Measurements from ENCODE around the gene FLNA. TPM values are rescaled to one million over a fixed set of nuclear protein-coding genes. Genes with fewer than 3 reads are reported as not detected.

The FLNA gene
- total and polyA plus RNA-seq, 2 of the 13 experiments (the other 11 are each of a cell fraction or from before 2014, with no cell fraction given), result 83.4 to 174 TPM

GRCh38 chrX:154315416-154315815 is 59.0 kb downstream of the FLNA start:
- intact Hi-C loops (cut with micrococcal nuclease; ENCODE audit: unreplicated experiment) (no loop called here), in situ Hi-C loops (cut with HindIII; ENCODE audit: extremely low pct_ligation_motif_present, low pct_unique_long_range_greater_than_20kb) (no loop called here)
- H2AFZ ChIP-seq (ENCODE audit: low read length), result no peak overlapping the region
- H3K9ac ChIP-seq (ENCODE audit: insufficient read depth, low read depth, low read length), result no peak overlapping the region
- H3K4me2 ChIP-seq (ENCODE audit: low read depth, low read length), result no peak overlapping the region
- BruUV-seq (replicated peaks), result no TSS peak
- H3K4me3 ChIP-seq (replicated peaks in 1 of 3; ENCODE audit: insufficient read depth in 1 of 3, low read depth in 2 of 3, low read length in 3 of 3), result no peak overlapping the region
- ATAC-seq (no peak), DNase-seq (ENCODE audit: low spot score) (no peak), FAIRE-seq (no peak)
- no peak for TF ChIP-seq U2AF1 (optimal IDR thresholded peaks at IDR 0.05; ENCODE audit: low read depth, low read length)
- TF ChIP-seq PRPF4 (IDR thresholded peaks at IDR 0.05; ENCODE audit: low read depth, low read length, poor library complexity, severe bottlenecking), result no peak
- no peak for TF ChIP-seq PPARG (CRISPR knock-in tag; conservative IDR thresholded peaks at IDR 0.05)
- no peak for TF ChIP-seq MATR3 (CRISPR knock-in tag; IDR thresholded peaks at IDR 0.05)
- no peak for TF ChIP-seq ZNF616 (CRISPR knock-in tag; IDR thresholded peaks at IDR 0.05; ENCODE audit: low read depth)
- TF ChIP-seq ZNF549 (CRISPR knock-in tag; IDR thresholded peaks at IDR 0.05), result no peak
- TF ChIP-seq TFDP1 (CRISPR knock-in tag; IDR thresholded peaks at IDR 0.05; ENCODE audit: borderline replicate concordance), result no peak
- TF ChIP-seq ZNF713 (CRISPR knock-in tag; IDR thresholded peaks at IDR 0.05), result no peak
- no peak for TF ChIP-seq ZNF781 (CRISPR knock-in tag; IDR thresholded peaks at IDR 0.05; ENCODE audit: borderline replicate concordance, not compliant biosample characterization)
- ChIA-PET POLR2A (no interaction called here), CTCF (ENCODE audit: low intra/inter-chr PET ratio, low total read pairs) (no interaction called here)
- H4K20me1 ChIP-seq (ENCODE audit: insufficient read depth, low read length), result no peaks in the 10 kb centered on the region
- H3K27me3 ChIP-seq (ENCODE audit: control insufficient read depth in 1 of 2, insufficient read depth in 2 of 2, low read length in 2 of 2), result no peaks in the 10 kb centered on the region
- no CpG with 5 or more reads among the region's 3 CpGs for WGBS (ENCODE audit: low lambda C conversion rate)
- H3K9me3 ChIP-seq (ENCODE audit: low read length), result no peaks in the 10 kb centered on the region
- no peak overlapping the region for H3K27ac ChIP-seq (ENCODE audit: extremely low read length, insufficient read depth, low read length)
- H3K36me3 ChIP-seq (replicated peaks in 1 of 2; ENCODE audit: control insufficient read depth in 1 of 2, insufficient read depth in 2 of 2, low read length in 2 of 2), result no peaks in the 10 kb centered on the region
- peaks cover 11% of the 10 kb centered on the region for H3K4me1 ChIP-seq (ENCODE audit: insufficient read depth, low read length)
- H3K79me2 ChIP-seq (ENCODE audit: insufficient read depth, low read length), result no peaks in the 10 kb centered on the region

- H3K4me3 ChIP-seq (replicated peaks in 1 of 3; ENCODE audit: insufficient read depth in 1 of 3, low read depth in 2 of 3, low read length in 3 of 3), result no peak overlapping the region
- H3K4me2 ChIP-seq (ENCODE audit: low read depth, low read length), result 0 out of 2 replicates have a peak overlapping the region, but pooled peaks have one; percentile 27
- intact Hi-C loops (cut with micrococcal nuclease; ENCODE audit: unreplicated experiment), result no loop called here
- no peak for DNase-seq (ENCODE audit: low spot score)
- BruUV-seq (replicated peaks), result no TSS peak
- no peak for ATAC-seq
- H3K36me3 ChIP-seq (replicated peaks in 1 of 2; ENCODE audit: control insufficient read depth in 1 of 2, insufficient read depth in 2 of 2, low read length in 2 of 2), result no peaks in the 10 kb centered on the region
- CTCF ChIA-PET (ENCODE audit: low intra/inter-chr PET ratio, low total read pairs), result no interaction called here
- H3K27me3 ChIP-seq (ENCODE audit: control insufficient read depth in 1 of 2, insufficient read depth in 2 of 2, low read length in 2 of 2), result no peaks in the 10 kb centered on the region
- H4K20me1 ChIP-seq (ENCODE audit: insufficient read depth, low read length), result no peaks in the 10 kb centered on the region
- TF ChIP-seq MTF2 (CRISPR knock-in tag; IDR thresholded peaks at IDR 0.05; ENCODE audit: borderline replicate concordance), result no peak
- TF ChIP-seq ZFY (CRISPR knock-in tag; IDR thresholded peaks at IDR 0.05), result no peak
- no peak for TF ChIP-seq YY1 (IDR thresholded peaks at IDR 0.05; ENCODE audit: insufficient read depth, insufficient replicate concordance, low read depth, low read length)
- in situ Hi-C loops (cut with HindIII; ENCODE audit: extremely low pct_ligation_motif_present, low pct_unique_long_range_greater_than_20kb), result no loop called here
- no peaks in the 10 kb centered on the region for H3K9me3 ChIP-seq (ENCODE audit: low read length)
- H3K9ac ChIP-seq (ENCODE audit: insufficient read depth, low read depth, low read length), result no peak overlapping the region
- no peaks in the 10 kb centered on the region for H3K79me2 ChIP-seq (ENCODE audit: insufficient read depth, low read length)
- no peak overlapping the region for H3K27ac ChIP-seq (ENCODE audit: extremely low read length, insufficient read depth, low read length)
- WGBS (ENCODE audit: low lambda C conversion rate), result 39% methylated on average over 5 of the region's 5 CpGs
- FAIRE-seq, result peak; percentile 4
- peaks cover 11% of the 10 kb centered on the region for H3K4me1 ChIP-seq (ENCODE audit: insufficient read depth, low read length)
- POLR2A ChIA-PET, result no interaction called here
- H2AFZ ChIP-seq (ENCODE audit: low read length), result no peak overlapping the region
These were observed 61.3 kb downstream of the FLNA start for GRCh38 chrX:154313147-154313546.

Data from HepG2 (cell line).